Measurements from ENCODE around the gene GPD2.

DNA sequence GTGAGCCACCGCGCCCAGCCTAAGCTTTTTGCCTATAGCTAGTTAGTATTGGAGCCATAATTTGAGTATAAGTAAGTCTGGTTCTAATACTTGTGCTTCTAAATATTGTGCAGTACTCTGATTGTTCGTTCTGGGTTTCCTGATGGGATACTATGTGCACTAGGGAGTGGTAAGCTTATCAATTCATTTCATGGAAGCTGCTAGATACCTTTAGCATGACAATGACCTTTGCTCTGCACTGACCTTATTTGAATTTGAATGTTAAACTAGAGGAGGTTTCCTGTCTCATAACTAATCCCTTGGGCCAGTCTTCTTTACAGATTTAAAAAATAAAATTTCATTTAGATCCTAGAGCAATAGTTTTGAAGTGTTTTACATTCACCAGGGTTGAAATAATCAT lies 125.1 kb downstream of the GPD2 start:
- TF ChIP-seq, protein P1, sequence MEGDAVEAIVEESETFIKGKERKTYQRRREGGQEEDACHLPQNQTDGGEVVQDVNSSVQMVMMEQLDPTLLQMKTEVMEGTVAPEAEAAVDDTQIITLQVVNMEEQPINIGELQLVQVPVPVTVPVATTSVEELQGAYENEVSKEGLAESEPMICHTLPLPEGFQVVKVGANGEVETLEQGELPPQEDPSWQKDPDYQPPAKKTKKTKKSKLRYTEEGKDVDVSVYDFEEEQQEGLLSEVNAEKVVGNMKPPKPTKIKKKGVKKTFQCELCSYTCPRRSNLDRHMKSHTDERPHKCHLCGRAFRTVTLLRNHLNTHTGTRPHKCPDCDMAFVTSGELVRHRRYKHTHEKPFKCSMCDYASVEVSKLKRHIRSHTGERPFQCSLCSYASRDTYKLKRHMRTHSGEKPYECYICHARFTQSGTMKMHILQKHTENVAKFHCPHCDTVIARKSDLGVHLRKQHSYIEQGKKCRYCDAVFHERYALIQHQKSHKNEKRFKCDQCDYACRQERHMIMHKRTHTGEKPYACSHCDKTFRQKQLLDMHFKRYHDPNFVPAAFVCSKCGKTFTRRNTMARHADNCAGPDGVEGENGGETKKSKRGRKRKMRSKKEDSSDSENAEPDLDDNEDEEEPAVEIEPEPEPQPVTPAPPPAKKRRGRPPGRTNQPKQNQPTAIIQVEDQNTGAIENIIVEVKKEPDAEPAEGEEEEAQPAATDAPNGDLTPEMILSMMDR (IDR thresholded peaks at IDR 0.05 in 4 of 5, conservative IDR thresholded peaks at IDR 0.05 in 1 of 5), result no peak
- TF ChIP-seq POLR2A (IDR thresholded peaks at IDR 0.05), result no peak
